Measurements from ENCODE around the gene COL4A1. TPM values are rescaled to one million over a fixed set of nuclear protein-coding genes. Genes with fewer than 3 reads are reported as not detected.

COL4A1 gene
- total RNA-seq, 4 donors from 2014 or later, result 278 to 618 (median 440) TPM

- Histone ChIP-seq H3K9me3 (no peaks in the 10 kb centered on the region), H3K4me3 (no peak overlapping the region), H3K4me1 (peaks cover 9 to 100% (median 33%) of the 10 kb centered on the region in 3 donors), H3K36me3 (no peaks in the 10 kb centered on the region), H3K27ac (peak overlapping the region; percentile 17 to 82 (median 68)), H3K27me3 (no peaks in the 10 kb centered on the region)
- ATAC-seq, result no peak
- TF ChIP-seq POLR2AphosphoS5 (IDR thresholded peaks at IDR 0.05), result no peak
- no peak for TF ChIP-seq POLR2A (IDR thresholded peaks at IDR 0.05)
- no peak for TF ChIP-seq CTCF (IDR thresholded peaks at IDR 0.05)
- no peak for TF ChIP-seq EP300 (IDR thresholded peaks at IDR 0.05)
- WGBS, 2 donors (ENCODE audit: low coverage in 1 of 2), result 26 to 74% methylated on average over 5 of the region's 5 CpGs
Observed at GRCh38 chr13:110281736-110282135, 25.2 kb downstream of the COL4A1 start.

DNA sequence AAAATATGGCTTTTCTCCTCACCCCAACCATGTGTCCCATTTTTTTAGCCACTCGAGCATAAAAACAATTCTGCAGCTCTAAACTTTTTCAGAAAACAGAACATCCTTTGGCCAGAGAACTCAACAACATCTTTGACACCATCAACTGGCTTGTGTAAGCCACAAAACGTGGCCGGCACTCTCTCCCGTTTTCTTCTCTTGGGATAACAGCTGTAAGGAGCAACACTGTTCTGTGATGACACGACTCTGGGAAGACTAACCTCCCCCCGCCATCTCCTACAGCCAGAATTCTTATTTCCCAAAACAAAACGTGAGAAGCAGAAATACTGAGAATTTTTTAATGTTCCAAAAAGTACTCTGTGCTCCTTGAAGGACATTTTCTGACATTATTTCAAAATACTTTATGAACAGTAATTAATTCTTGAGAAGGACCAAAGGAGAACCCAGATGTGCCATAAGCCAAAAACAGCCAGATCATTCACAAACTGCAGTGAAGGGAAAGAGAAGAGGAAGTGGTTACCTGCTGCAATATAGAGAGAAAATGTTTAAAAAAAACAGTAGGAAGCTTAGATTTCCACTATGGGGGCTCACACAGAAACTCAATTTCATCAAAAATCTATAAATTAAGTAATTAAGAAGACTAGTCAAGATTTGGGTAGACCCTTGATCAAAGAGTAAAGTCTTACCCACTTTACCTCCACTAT, 25.8 kb downstream of the COL4A1 start:
- Histone ChIP-seq H3K4me3 (no peak overlapping the region), H3K36me3 (no peaks in the 10 kb centered on the region), H3K4me1 (peaks cover 9 to 100% (median 28%) of the 10 kb centered on the region in 3 donors), H3K27ac (peak overlapping the region; percentile 17 to 82 (median 68)), H3K27me3 (no peaks in the 10 kb centered on the region), H3K9me3 (no peaks in the 10 kb centered on the region)
- peak; percentile 61 for TF ChIP-seq POLR2AphosphoS5 (IDR thresholded peaks at IDR 0.05)
- TF ChIP-seq EP300 (IDR thresholded peaks at IDR 0.05), result no peak
- peak; percentile 72 for ATAC-seq
- WGBS, 2 donors (ENCODE audit: low coverage in 1 of 2), result 48 to 56% methylated on average over 4 to 7 of the region's 7 CpGs

- 68 to 79% methylated on average over 9 of the region's 9 CpGs for WGBS, 2 donors (ENCODE audit: low coverage in 1 of 2)
- no peaks in the 10 kb centered on the region for H3K9me3 ChIP-seq
- H3K27ac ChIP-seq, result peak overlapping the region; percentile 27 to 82 (median 68)
- no peak for TF ChIP-seq EP300 (IDR thresholded peaks at IDR 0.05)
- TF ChIP-seq POLR2AphosphoS5 (IDR thresholded peaks at IDR 0.05), result no peak
- no peak for TF ChIP-seq POLR2A (IDR thresholded peaks at IDR 0.05)
- no peak for TF ChIP-seq CTCF (IDR thresholded peaks at IDR 0.05)
- no peaks in the 10 kb centered on the region for H3K27me3 ChIP-seq
- H3K4me1 ChIP-seq, result peaks cover 9 to 100% (median 27%) of the 10 kb centered on the region in 3 donors
- ATAC-seq, result no peak
- H3K36me3 ChIP-seq, result no peaks in the 10 kb centered on the region
- H3K4me3 ChIP-seq, result no peak overlapping the region
Observed at GRCh38 chr13:110280231-110280813, 26.6 kb downstream of the COL4A1 start.

- WGBS, 2 donors (ENCODE audit: low coverage in 1 of 2), result 54 to 67% methylated on average over 2 to 4 of the region's 4 CpGs
- Histone ChIP-seq H3K27me3 (no peaks in the 10 kb centered on the region), H3K4me1 (peaks cover 7 to 100% (median 27%) of the 10 kb centered on the region in 3 donors), H3K27ac (peak overlapping the region in 3 of 4 donors; percentile 67 to 82 (median 69)), H3K9me3 (no peaks in the 10 kb centered on the region), H3K4me3 (no peak overlapping the region), H3K36me3 (no peaks in the 10 kb centered on the region)
- TF ChIP-seq CTCF (IDR thresholded peaks at IDR 0.05) (no peak), POLR2A (IDR thresholded peaks at IDR 0.05) (no peak), EP300 (IDR thresholded peaks at IDR 0.05) (no peak)
- no peak for ATAC-seq
Observed at GRCh38 chr13:110279684-110280083, 27.3 kb downstream of the COL4A1 start.

DNA sequence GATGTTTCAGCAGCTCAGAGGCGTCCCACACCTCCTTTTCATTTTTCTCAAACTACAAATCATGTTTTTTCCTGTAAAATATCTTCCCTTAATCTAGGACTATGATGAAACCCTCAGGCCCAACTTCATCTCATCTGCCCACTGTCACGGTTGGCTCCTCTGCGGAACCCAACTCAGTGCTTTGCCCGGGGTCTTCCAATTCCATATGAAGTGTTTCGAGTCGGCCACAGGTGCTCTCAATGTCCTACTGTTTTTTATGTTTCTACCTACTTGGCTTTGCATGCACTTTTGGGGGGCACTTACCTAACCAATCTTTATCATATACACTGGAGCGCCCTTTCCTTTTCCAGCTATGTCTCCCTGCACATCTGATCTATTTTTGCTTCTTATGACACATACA, 28.1 kb downstream of the COL4A1 start:
- TF ChIP-seq POLR2AphosphoS5 (IDR thresholded peaks at IDR 0.05) (no peak), POLR2A (IDR thresholded peaks at IDR 0.05) (no peak), CTCF (IDR thresholded peaks at IDR 0.05) (no peak), EP300 (IDR thresholded peaks at IDR 0.05) (no peak)
- H3K27ac ChIP-seq, result peak overlapping the region in 3 of 4 donors; percentile 67 to 82 (median 69)
- 80 to 95% methylated on average over 1 to 7 of the region's 7 CpGs for WGBS, 2 donors (ENCODE audit: low coverage in 1 of 2)
- H3K9me3 ChIP-seq, result no peaks in the 10 kb centered on the region
- H3K4me1 ChIP-seq, result peaks cover 4 to 100% (median 20%) of the 10 kb centered on the region in 3 donors
- H3K4me3 ChIP-seq, result no peak overlapping the region
- no peak for ATAC-seq
- no peaks in the 10 kb centered on the region for H3K36me3 ChIP-seq
- no peaks in the 10 kb centered on the region for H3K27me3 ChIP-seq

Data from gastroesophageal sphincter (tissue), 4 donors.